ENCODE data around the gene SPATA3. TPM values are rescaled to one million over a fixed set of nuclear protein-coding genes. Genes with fewer than 3 reads are reported as not detected.

The SPATA3 gene
- total RNA-seq, 2 donors from 2014 or later, result not detected

DNA sequence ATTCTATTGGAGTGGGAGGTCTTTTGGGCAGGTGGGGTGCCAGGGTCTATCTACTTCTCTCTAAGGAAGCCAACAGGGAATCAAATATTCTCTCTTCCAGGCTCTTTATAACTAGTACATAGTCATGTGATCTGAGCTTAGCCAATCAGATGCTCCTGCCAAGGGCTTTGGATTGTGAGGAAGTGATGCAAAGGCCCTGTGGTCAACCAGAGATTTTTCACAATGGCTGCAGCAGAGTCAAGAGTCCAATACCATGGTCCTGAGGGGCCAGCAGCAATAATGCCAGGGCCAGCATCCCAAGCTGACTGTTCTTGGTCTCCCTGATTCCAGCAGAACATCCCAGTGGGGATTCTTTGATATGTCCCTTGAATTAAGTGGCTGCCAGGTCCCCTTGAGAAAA is 33.0 kb downstream of the SPATA3 start:
- no peak overlapping the region for H3K27ac ChIP-seq (ENCODE audit: low read depth, low read length)
- no peak overlapping the region for H3K27ac Mint-ChIP-seq
- no peaks in the 10 kb centered on the region for H3K9me3 Mint-ChIP-seq

DNA sequence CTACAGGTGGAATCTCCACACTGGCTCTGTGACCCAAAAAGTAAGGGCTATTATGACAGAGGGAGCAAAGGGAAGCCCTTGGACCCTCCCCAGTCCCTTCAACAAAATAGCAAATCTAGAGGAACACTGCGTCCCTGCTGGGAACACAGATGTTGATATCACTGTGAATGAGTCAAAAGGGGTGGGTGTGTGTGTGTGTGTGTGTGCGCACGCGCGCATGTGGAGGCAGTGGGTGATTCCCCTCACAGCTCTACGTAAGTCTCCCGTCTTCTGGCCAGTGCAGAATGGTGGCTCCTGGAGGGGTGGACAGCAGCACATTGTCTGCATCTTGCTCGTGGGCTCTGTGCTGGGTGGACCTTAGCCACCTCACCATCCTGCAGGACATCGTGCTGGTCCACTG is 33.6 kb downstream of the SPATA3 start:
- H3K36me3 ChIP-seq (ENCODE audit: control insufficient read depth, insufficient read depth, low read length), result no peaks in the 10 kb centered on the region
- Mint-ChIP-seq H3K27ac (no peak overlapping the region), H3K27me3 (ENCODE audit: insufficient read depth) (peaks cover 31% of the 10 kb centered on the region), H3K36me3 (ENCODE audit: low read depth) (no peaks in the 10 kb centered on the region), H3K4me3 (no peak overlapping the region), H3K9me3 (no peaks in the 10 kb centered on the region), H3K4me1 (peaks cover 7% of the 10 kb centered on the region)
- peaks cover 24% of the 10 kb centered on the region for H3K27me3 ChIP-seq (ENCODE audit: control insufficient read depth, insufficient read depth, low read length, poor library complexity, severe bottlenecking)
- no peaks in the 10 kb centered on the region for H3K4me1 ChIP-seq (ENCODE audit: control insufficient read depth, insufficient read depth, low read length)
- DNase-seq, result no peak
- no peaks in the 10 kb centered on the region for H3K9me3 ChIP-seq (ENCODE audit: control insufficient read depth, low read length)
- TF ChIP-seq, protein P1, sequence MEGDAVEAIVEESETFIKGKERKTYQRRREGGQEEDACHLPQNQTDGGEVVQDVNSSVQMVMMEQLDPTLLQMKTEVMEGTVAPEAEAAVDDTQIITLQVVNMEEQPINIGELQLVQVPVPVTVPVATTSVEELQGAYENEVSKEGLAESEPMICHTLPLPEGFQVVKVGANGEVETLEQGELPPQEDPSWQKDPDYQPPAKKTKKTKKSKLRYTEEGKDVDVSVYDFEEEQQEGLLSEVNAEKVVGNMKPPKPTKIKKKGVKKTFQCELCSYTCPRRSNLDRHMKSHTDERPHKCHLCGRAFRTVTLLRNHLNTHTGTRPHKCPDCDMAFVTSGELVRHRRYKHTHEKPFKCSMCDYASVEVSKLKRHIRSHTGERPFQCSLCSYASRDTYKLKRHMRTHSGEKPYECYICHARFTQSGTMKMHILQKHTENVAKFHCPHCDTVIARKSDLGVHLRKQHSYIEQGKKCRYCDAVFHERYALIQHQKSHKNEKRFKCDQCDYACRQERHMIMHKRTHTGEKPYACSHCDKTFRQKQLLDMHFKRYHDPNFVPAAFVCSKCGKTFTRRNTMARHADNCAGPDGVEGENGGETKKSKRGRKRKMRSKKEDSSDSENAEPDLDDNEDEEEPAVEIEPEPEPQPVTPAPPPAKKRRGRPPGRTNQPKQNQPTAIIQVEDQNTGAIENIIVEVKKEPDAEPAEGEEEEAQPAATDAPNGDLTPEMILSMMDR (conservative IDR thresholded peaks at IDR 0.05), result no peak
- H3K27ac ChIP-seq (ENCODE audit: low read depth, low read length), result no peak overlapping the region
- WGBS, 2 experiments (ENCODE audit: insufficient coverage in 1 of 2, insufficient read length in 1 of 2), result 89 to 100% methylated on average over 3 to 9 of the region's 9 CpGs
- H3K4me3 ChIP-seq (ENCODE audit: low read length), result no peak overlapping the region
- H3K9ac ChIP-seq (ENCODE audit: extremely low read depth, low read length, poor library complexity, severe bottlenecking), result no peak overlapping the region

More for the DNA sequence above, 33.0 kb downstream of the SPATA3 start:
- H3K27me3 ChIP-seq (ENCODE audit: control insufficient read depth, insufficient read depth, low read length, poor library complexity, severe bottlenecking), result peaks cover 20% of the 10 kb centered on the region
- no peak for DNase-seq
- no peak overlapping the region for H3K9ac ChIP-seq (ENCODE audit: extremely low read depth, low read length, poor library complexity, severe bottlenecking)
- no peaks in the 10 kb centered on the region for H3K36me3 ChIP-seq (ENCODE audit: control insufficient read depth, insufficient read depth, low read length)
- Mint-ChIP-seq H3K36me3 (ENCODE audit: low read depth) (no peaks in the 10 kb centered on the region), H3K4me1 (peaks cover 4% of the 10 kb centered on the region), H3K27me3 (ENCODE audit: insufficient read depth) (peaks cover 24% of the 10 kb centered on the region), H3K4me3 (no peak overlapping the region)
- TF ChIP-seq, protein P1 (conservative IDR thresholded peaks at IDR 0.05), result no peak
- H3K9me3 ChIP-seq (ENCODE audit: control insufficient read depth, low read length), result no peaks in the 10 kb centered on the region
- no peak overlapping the region for H3K4me3 ChIP-seq (ENCODE audit: low read length)
- no peaks in the 10 kb centered on the region for H3K4me1 ChIP-seq (ENCODE audit: control insufficient read depth, insufficient read depth, low read length)

DNA sequence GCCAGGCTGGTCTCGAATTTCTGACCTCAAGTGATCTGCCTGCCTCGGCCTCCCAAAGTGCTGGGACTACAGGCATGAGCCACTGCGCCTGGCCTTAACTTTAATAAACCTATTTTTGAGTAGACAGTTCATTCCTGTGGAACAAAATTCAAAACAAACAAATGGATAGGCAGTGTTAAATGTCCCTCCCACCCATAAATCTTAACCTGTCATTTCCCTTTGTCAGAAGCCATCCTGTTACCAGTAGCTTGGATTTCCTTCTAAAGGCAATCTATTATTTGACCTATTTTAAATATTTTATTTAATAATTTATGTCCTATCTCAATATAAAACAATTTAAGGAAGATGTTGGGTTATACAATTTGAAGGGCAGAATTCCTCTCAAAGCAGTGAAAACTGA is 34.8 kb downstream of the SPATA3 start:
- Histone ChIP-seq H3K9me3 (ENCODE audit: control insufficient read depth, low read length) (no peaks in the 10 kb centered on the region), H3K36me3 (ENCODE audit: control insufficient read depth, insufficient read depth, low read length) (no peaks in the 10 kb centered on the region), H3K9ac (ENCODE audit: extremely low read depth, low read length, poor library complexity, severe bottlenecking) (no peak overlapping the region), H3K4me1 (ENCODE audit: control insufficient read depth, insufficient read depth, low read length) (no peaks in the 10 kb centered on the region), H3K27ac (ENCODE audit: low read depth, low read length) (no peak overlapping the region), H3K4me3 (ENCODE audit: low read length) (no peak overlapping the region), H3K27me3 (ENCODE audit: control insufficient read depth, insufficient read depth, low read length, poor library complexity, severe bottlenecking) (peaks cover 36% of the 10 kb centered on the region)
- TF ChIP-seq, protein P1 (conservative IDR thresholded peaks at IDR 0.05), result no peak
- H3K4me1 Mint-ChIP-seq, result peaks cover 7% of the 10 kb centered on the region
- no peaks in the 10 kb centered on the region for H3K9me3 Mint-ChIP-seq
- no peak for DNase-seq
- 89 to 96% methylated on average over 3 of the region's 3 CpGs for WGBS, 2 experiments (ENCODE audit: insufficient coverage in 1 of 2, insufficient read length in 1 of 2)
- H3K4me3 Mint-ChIP-seq, result no peak overlapping the region
- no peaks in the 10 kb centered on the region for H3K36me3 Mint-ChIP-seq (ENCODE audit: low read depth)
- H3K27me3 Mint-ChIP-seq (ENCODE audit: insufficient read depth), result peaks cover 38% of the 10 kb centered on the region
- no peak overlapping the region for H3K27ac Mint-ChIP-seq

Measured in endodermal cell (in vitro differentiated cells).